ENCODE results near the gene UBA1. TPM values are rescaled to one million over a fixed set of nuclear protein-coding genes. Genes with fewer than 3 reads are reported as not detected.
"Not testable (repeated sequence)": the region's sequence is repeated elsewhere in the genome, so short reads cannot be mapped to it uniquely, and the experiment has no call there.

Gene UBA1
- total RNA-seq, 2 experiments from 2014 or later = 149 to 155 TPM

GRCh38 chrX:47239898-47240545, 46.4 kb downstream of the UBA1 start:
- POLR2A ChIA-PET = no interaction called here
- H3K27me3 Mint-ChIP-seq = no peaks in the 10 kb centered on the region
- ATAC-seq (ENCODE audit: low read depth) (no peak), DNase-seq (no peak)
- H3K9me3 Mint-ChIP-seq = no peaks in the 10 kb centered on the region
- no peak overlapping the region for H3K27ac Mint-ChIP-seq
- H3K36me3 Mint-ChIP-seq = peaks cover 15% of the 10 kb centered on the region
- peaks cover 13% of the 10 kb centered on the region for H3K4me1 Mint-ChIP-seq
- no peak overlapping the region for H3K4me3 Mint-ChIP-seq

- Mint-ChIP-seq H3K27me3 (no peaks in the 10 kb centered on the region), H3K4me1 (peaks cover 8% of the 10 kb centered on the region)
- POLR2A ChIA-PET = no interaction called here
These were observed 47.0 kb downstream of the UBA1 start for GRCh38 chrX:47240619-47241018.

DNA sequence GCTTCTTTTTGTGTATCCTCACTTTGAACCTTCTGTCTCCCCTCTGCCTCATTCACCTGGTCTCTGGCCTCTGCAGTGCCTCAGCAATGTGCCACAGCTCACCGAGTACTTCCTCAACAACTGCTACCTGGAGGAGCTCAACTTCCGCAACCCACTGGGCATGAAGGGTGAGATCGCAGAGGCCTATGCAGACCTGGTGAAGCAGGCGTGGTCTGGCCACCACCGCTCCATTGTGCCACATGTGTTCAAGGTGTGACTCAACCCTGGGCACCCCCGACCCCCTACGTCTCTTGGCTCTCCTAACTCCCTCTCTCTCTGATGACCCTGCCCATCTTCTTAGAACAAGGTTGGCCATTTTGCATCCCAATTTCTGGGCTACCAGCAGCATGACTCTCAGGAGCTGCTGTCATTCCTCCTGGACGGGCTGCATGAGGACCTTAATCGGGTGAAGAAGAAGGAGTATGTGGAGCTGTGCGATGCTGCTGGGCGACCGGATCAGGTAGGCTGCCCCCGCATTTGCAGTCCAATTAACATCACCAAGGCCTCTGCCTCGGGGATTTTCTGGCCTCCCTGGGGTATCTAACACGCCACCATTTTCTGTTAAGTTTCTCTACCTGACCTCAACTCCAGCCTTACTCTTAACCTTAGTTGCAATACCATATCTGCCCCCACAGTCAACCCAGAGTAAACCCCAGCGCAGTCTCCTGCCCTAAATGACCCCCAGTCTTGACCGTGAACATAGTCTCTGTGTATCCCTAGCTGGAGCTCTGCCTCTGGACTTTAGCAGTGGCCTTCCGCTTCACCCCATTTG, 47.8 kb downstream of the UBA1 start:
- Mint-ChIP-seq H3K9me3 (no peaks in the 10 kb centered on the region), H3K4me1 (peaks cover 1% of the 10 kb centered on the region), H3K36me3 (peaks cover 12% of the 10 kb centered on the region), H3K27me3 (no peaks in the 10 kb centered on the region), H3K27ac (no peak overlapping the region), H3K4me3 (no peak overlapping the region)
- ATAC-seq (ENCODE audit: low read depth) = no peak
- POLR2A ChIA-PET = interaction anchor here (0.6 kb wide), 1 partner anchor 66 kb away, joined by 3 read pairs; no protein-coding TSS in a partner anchor
- no peak for DNase-seq

More at GRCh38 chrX:47240619-47241018, 47.0 kb downstream of the UBA1 start:
- Mint-ChIP-seq H3K4me3 (no peak overlapping the region), H3K27ac (no peak overlapping the region), H3K36me3 (peaks cover 10% of the 10 kb centered on the region), H3K9me3 (no peaks in the 10 kb centered on the region)
- no peak for ATAC-seq (ENCODE audit: low read depth)
- no peak for DNase-seq

DNA sequence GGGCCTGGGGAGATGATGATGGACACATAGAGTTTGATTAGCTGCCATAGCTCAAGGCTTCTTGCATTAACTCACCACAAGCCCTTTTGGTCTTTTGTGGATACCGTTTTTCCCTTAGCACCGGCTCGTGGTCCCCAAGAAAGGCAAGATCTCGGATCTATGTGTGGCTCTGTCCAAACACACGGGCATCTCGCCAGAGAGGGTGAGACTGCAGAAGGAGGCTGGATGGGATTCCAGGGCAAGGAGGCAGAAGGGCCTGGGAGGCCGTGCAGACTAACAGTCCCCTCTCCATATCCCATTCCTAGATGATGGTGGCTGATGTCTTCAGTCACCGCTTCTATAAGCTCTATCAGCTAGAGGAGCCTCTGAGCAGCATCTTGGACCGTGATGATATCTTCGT, 48.7 kb downstream of the UBA1 start:
- Mint-ChIP-seq H3K4me3 (no peak overlapping the region), H3K27me3 (no peaks in the 10 kb centered on the region), H3K27ac (no peak overlapping the region), H3K36me3 (peaks cover 12% of the 10 kb centered on the region), H3K4me1 (no peaks in the 10 kb centered on the region), H3K9me3 (no peaks in the 10 kb centered on the region)
- ATAC-seq (ENCODE audit: low read depth) (no peak), DNase-seq (no peak)
- POLR2A ChIA-PET = no interaction called here

- POLR2A ChIA-PET = no interaction called here
- no peaks in the 10 kb centered on the region for H3K27me3 Mint-ChIP-seq
- no peak overlapping the region for H3K27ac Mint-ChIP-seq
- no peaks in the 10 kb centered on the region for H3K4me1 Mint-ChIP-seq
- H3K36me3 Mint-ChIP-seq = peaks cover 16% of the 10 kb centered on the region
- H3K4me3 Mint-ChIP-seq = no peak overlapping the region
- ATAC-seq (ENCODE audit: low read depth) (no peak), DNase-seq (no peak)
- no peaks in the 10 kb centered on the region for H3K9me3 Mint-ChIP-seq
These were observed 49.7 kb downstream of the UBA1 start for GRCh38 chrX:47243351-47243750.

DNA sequence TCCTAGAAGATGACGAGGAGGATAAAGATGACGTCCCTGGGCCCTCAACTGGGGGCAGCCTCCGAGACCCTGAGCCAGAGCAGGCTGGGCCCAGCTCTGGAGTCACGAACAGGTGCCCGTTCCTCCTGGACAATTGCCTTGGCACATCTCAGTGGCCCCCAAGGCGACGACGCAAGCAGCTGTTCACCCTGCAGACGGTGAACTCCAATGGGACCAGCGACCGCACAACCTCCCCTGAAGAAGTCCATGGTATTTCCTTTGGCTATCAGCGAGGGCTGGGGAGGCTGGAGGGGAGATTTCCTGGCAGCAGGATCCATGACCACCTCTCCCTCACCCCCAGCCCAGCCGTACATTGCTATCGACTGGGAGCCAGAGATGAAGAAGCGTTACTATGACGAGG, 51.0 kb downstream of the UBA1 start:
- ATAC-seq (ENCODE audit: low read depth) (no peak), DNase-seq (no peak)
- Mint-ChIP-seq H3K9me3 (no peaks in the 10 kb centered on the region), H3K4me1 (no peaks in the 10 kb centered on the region), H3K27me3 (no peaks in the 10 kb centered on the region), H3K36me3 (peaks cover 18% of the 10 kb centered on the region), H3K4me3 (no peak overlapping the region), H3K27ac (no peak overlapping the region)
- POLR2A ChIA-PET = no interaction called here

DNA sequence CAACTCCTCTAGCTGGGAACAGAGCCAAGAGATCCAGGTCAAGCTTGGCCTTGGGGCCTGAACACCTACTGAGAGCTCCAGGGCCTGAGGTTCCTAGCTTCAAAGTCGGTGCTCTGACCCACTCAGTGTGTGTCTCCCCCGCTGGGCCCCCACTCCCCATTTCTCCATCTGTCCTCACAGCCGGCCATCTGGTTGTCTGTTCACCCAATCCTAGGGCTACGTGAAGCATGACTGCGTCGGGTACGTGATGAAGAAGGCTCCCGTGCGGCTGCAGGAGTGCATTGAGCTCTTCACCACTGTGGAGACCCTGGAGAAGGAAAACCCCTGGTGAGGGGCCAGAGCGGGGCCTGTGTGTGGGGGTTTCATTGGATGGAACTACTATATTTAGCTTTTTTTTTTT, 51.5 kb downstream of the UBA1 start:
- H3K9me3 Mint-ChIP-seq = no peaks in the 10 kb centered on the region
- H3K4me3 Mint-ChIP-seq = no peak overlapping the region
- H3K36me3 Mint-ChIP-seq = peaks cover 18% of the 10 kb centered on the region
- H3K27me3 Mint-ChIP-seq = no peaks in the 10 kb centered on the region
- ATAC-seq (ENCODE audit: low read depth) (no peak), DNase-seq (no peak)
- no peak overlapping the region for H3K27ac Mint-ChIP-seq
- no peaks in the 10 kb centered on the region for H3K4me1 Mint-ChIP-seq
- POLR2A ChIA-PET = no interaction called here

- peaks cover 13% of the 10 kb centered on the region for H3K36me3 Mint-ChIP-seq
- ATAC-seq (ENCODE audit: low read depth) = no peak
These were observed 53.8 kb downstream of the UBA1 start for GRCh38 chrX:47247206-47247998.

GRCh38 chrX:47247999-47248320, 54.3 kb downstream of the UBA1 start:
- no peaks in the 10 kb centered on the region for H3K4me1 Mint-ChIP-seq
- POLR2A ChIA-PET = interaction anchor here (0.7 kb wide), 1 partner anchor 1448 kb away, joined by 6 read pairs; no protein-coding TSS in a partner anchor
- DNase-seq = no peak
- no peak overlapping the region for H3K27ac Mint-ChIP-seq
- no peak for ATAC-seq (ENCODE audit: low read depth)
- peaks cover 13% of the 10 kb centered on the region for H3K36me3 Mint-ChIP-seq
- no peaks in the 10 kb centered on the region for H3K27me3 Mint-ChIP-seq
- no peaks in the 10 kb centered on the region for H3K9me3 Mint-ChIP-seq
- no peak overlapping the region for H3K4me3 Mint-ChIP-seq

More at GRCh38 chrX:47247206-47247998, 53.8 kb downstream of the UBA1 start:
- H3K4me1 Mint-ChIP-seq = no peaks in the 10 kb centered on the region
- POLR2A ChIA-PET = interaction anchor here (0.7 kb wide), 1 partner anchor 1449 kb away, joined by 6 read pairs; no protein-coding TSS in a partner anchor
- no peak overlapping the region for H3K4me3 Mint-ChIP-seq
- no peaks in the 10 kb centered on the region for H3K27me3 Mint-ChIP-seq
- no peak for DNase-seq
- no peak overlapping the region for H3K27ac Mint-ChIP-seq
- no peaks in the 10 kb centered on the region for H3K9me3 Mint-ChIP-seq

DNA sequence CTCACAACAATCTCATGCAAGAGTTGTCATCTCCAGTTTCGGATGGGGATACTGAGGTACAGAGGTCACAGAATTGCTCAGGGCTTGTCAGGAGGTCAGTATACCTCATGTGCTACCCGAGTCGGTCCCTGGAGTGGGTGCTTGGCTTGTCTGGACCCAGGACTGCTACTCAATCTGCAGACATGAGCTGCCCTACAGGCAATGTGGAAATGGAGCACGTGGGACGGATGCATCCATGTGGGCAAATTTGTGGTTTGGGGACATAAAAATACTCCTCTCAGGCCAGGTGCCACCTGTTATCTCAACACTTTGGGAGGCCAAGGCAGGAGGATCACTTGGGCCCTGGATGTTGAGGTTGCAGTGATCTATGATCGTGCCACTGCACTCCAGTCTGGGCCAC, 54.9 kb downstream of the UBA1 start:
- no peaks in the 10 kb centered on the region for H3K4me1 Mint-ChIP-seq
- H3K9me3 Mint-ChIP-seq = no peaks in the 10 kb centered on the region
- POLR2A ChIA-PET = no interaction called here
- no peak overlapping the region for H3K4me3 Mint-ChIP-seq
- no peak for ATAC-seq (ENCODE audit: low read depth)
- no peaks in the 10 kb centered on the region for H3K27me3 Mint-ChIP-seq
- no peak overlapping the region for H3K27ac Mint-ChIP-seq
- no peak for DNase-seq
- H3K36me3 Mint-ChIP-seq = peaks cover 13% of the 10 kb centered on the region

DNA sequence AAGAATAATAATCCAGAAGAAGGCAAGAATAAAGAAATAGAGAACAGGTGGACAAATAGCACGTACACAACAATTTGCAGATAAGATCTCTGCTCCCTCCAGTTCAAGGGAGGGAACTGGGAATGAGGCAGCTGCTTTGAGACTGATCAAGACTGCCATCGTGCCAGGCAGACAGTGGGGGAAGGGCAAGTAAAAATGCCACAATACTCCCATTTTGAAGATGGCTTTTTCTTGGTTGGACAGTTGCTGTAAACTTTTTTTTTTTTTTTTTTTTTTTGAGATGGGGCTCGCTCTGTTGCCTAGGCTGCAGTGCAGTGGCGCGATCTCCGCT, 56.4 kb downstream of the UBA1 start:
- ATAC-seq (ENCODE audit: low read depth) = no peak
- no peaks in the 10 kb centered on the region for H3K4me1 Mint-ChIP-seq
- POLR2A ChIA-PET = no interaction called here
- H3K27ac Mint-ChIP-seq = no peak overlapping the region
- no peaks in the 10 kb centered on the region for H3K9me3 Mint-ChIP-seq
- DNase-seq = no peak
- H3K27me3 Mint-ChIP-seq = no peaks in the 10 kb centered on the region
- peaks cover 13% of the 10 kb centered on the region for H3K36me3 Mint-ChIP-seq
- no peak overlapping the region for H3K4me3 Mint-ChIP-seq

- POLR2A ChIA-PET = interaction anchor here (0.5 kb wide), 1 partner anchor 19 kb away, joined by 6 read pairs; no protein-coding TSS in a partner anchor
- H3K27me3 Mint-ChIP-seq = not testable (repeated sequence)
These were observed 64.0 kb downstream of the UBA1 start for GRCh38 chrX:47257620-47258019.

More at GRCh38 chrX:47257620-47258019, 64.0 kb downstream of the UBA1 start:
- H3K27ac Mint-ChIP-seq; H3K4me3 Mint-ChIP-seq; H3K36me3 Mint-ChIP-seq; ATAC-seq (ENCODE audit: low read depth); H3K4me1 Mint-ChIP-seq; H3K9me3 Mint-ChIP-seq; DNase-seq: not testable (repeated sequence)

All from activated naive CD8-positive, alpha-beta T cell treated with anti-CD3 and anti-CD28 coated beads, Interleukin-2, amount 10 ng/mL, durations not matched to agents 7 days and 5 days (primary cell).